H1 (cell line): ENCODE measurements around the gene PLCH2. TPM values are rescaled to one million over a fixed set of nuclear protein-coding genes. Genes with fewer than 3 reads are reported as not detected.

Experiments used
- CTCF ChIA-PET: fragments of 300-600 bp; sonication (Branson Sonifier 250); formaldehyde crosslinking; loops from one replicate; lab custom pipeline; 2021; ENCODE audit not compliant: partially characterized antibody; lab: Charles Lee
- POLR2A ChIA-PET: fragments of 300-600 bp; sonication (Branson Sonifier 250); formaldehyde crosslinking; loops from one replicate; lab custom pipeline; 2021; ENCODE audit warnings: inconsistent platforms; ENCODE audit not compliant: partially characterized antibody; lab: Charles Lee
- DNase-seq, 2 experiments: peaks; one replicate each; pipeline versions ENCODE4 v3.0.0 to v3.0.0-alpha.2; 2010 to 2022; ENCODE audit warnings: low spot score in 2 of 2, low read depth in 1 of 2, mixed read lengths in 1 of 2
- FAIRE-seq: peaks from 2 replicates; lab custom pipeline; 2011; peaks lifted over from hg19 to GRCh38; lab: Jason Lieb, UNC
- H2AFZ ChIP-seq: 2 replicates; pipeline ENCODE4 v1.8.1; 2012; ENCODE audit warnings: low read length, inconsistent platforms
- H2AK5ac ChIP-seq: 2 replicates; pipeline ENCODE4 v1.6.1; 2013; ENCODE audit warnings: low read depth, low read length
- H2BK120ac ChIP-seq: replicated peaks from 2 replicates; pipeline ENCODE3; 2013; ENCODE audit warnings: low read depth, low read length, inconsistent platforms
- H2BK12ac ChIP-seq: 2 replicates; pipeline ENCODE4 v1.6.1; 2013; ENCODE audit warnings: low read depth, low read length
- H2BK15ac ChIP-seq: 2 replicates; pipeline ENCODE4 v1.6.1; 2013; ENCODE audit warnings: low read length
- H2BK20ac ChIP-seq: 2 replicates; pipeline ENCODE4 v1.6.1; 2013; ENCODE audit warnings: low read length
- H2BK5ac ChIP-seq: 2 replicates; pipeline ENCODE4 v1.6.1; 2013; ENCODE audit warnings: low read depth, low read length
- H3K14ac ChIP-seq: 2 replicates; pipeline ENCODE4 v1.6.1; 2013; ENCODE audit warnings: inconsistent platforms; ENCODE audit not compliant: insufficient read length
- H3K18ac ChIP-seq: 2 replicates; pipeline ENCODE4 v1.6.1; 2013; ENCODE audit warnings: low read length; ENCODE audit errors: extremely low read depth
- H3K23ac ChIP-seq: 2 replicates; pipeline ENCODE4 v1.6.1; 2013; ENCODE audit warnings: inconsistent platforms; ENCODE audit not compliant: insufficient read length
- H3K23me2 ChIP-seq: 2 replicates; pipeline ENCODE4 v1.6.1; 2013; ENCODE audit warnings: low read depth, low read length
- H3K27ac ChIP-seq: 2 replicates; pipeline ENCODE4 v1.6.1; 2011; ENCODE audit warnings: low read depth, low read length, inconsistent platforms
- H3K27me3 ChIP-seq, 4 experiments: replicated peaks in 1 of 4; 1 replicate in 1 of 4; 2 replicates in 3 of 4; pipeline versions ENCODE4 v1.6.1 to v1.8.1; 2011 to 2013; ENCODE audit warnings: low read length in 3 of 4, mild to moderate bottlenecking in 3 of 4, inconsistent platforms in 2 of 4, mixed read lengths in 2 of 4, moderate library complexity in 1 of 4; ENCODE audit not compliant: control insufficient read depth in 3 of 4, insufficient read depth in 3 of 4; ENCODE audit errors: extremely low read depth in 1 of 4
- H3K36me3 ChIP-seq, 4 experiments: 2 replicates each; pipeline versions ENCODE4 v1.6.1 to v1.8.1; 2011 to 2013; ENCODE audit warnings: mild to moderate bottlenecking in 4 of 4, low read length in 3 of 4, moderate library complexity in 2 of 4, control low read depth in 1 of 4, inconsistent platforms in 1 of 4; ENCODE audit not compliant: insufficient read depth in 4 of 4, control insufficient read depth in 2 of 4
- H3K4ac ChIP-seq: replicated peaks from 2 replicates; pipeline ENCODE3; 2013; ENCODE audit warnings: low read length, low read depth, mixed read lengths, inconsistent platforms; ENCODE audit not compliant: insufficient read length
- H3K4me1 ChIP-seq, 4 experiments: replicated peaks in 1 of 4; 1 replicate in 1 of 4; 2 replicates in 3 of 4; pipeline versions ENCODE4 v1.6.1 to v1.8.1; 2011 to 2013; ENCODE audit warnings: low read length in 3 of 4, inconsistent platforms in 2 of 4, mixed read lengths in 1 of 4; ENCODE audit not compliant: insufficient read depth in 4 of 4, control insufficient read depth in 3 of 4
- H3K4me2 ChIP-seq, 2 experiments: 2 replicates each; pipeline versions ENCODE4 v1.6.1 to v1.8.1; 2011 to 2013; ENCODE audit warnings: low read depth in 2 of 2, low read length in 2 of 2, control low read depth in 1 of 2, inconsistent platforms in 1 of 2, mild to moderate bottlenecking in 1 of 2; ENCODE audit not compliant: insufficient read depth in 1 of 2
- H3K4me3 ChIP-seq, 4 experiments: fragments of 200-600, 300-600 bp in 1 of 4; sonication (generic), shearing (Covaris generic), sonication (Bioruptor Twin) in 1 of 4; 2 replicates each; pipeline versions ENCODE4 v1.5.1 to v1.8.1; 2011 to 2016; ENCODE audit warnings: low read length in 4 of 4, low read depth in 3 of 4, control low read depth in 2 of 4, inconsistent platforms in 2 of 4, mild to moderate bottlenecking in 2 of 4, mixed read lengths in 1 of 4, moderate library complexity in 1 of 4; ENCODE audit not compliant: insufficient read depth in 2 of 4; ENCODE audit errors: extremely low read depth in 1 of 4
- H3K56ac ChIP-seq: replicated peaks from 2 replicates; pipeline ENCODE3; 2013; ENCODE audit warnings: low read depth, mild to moderate bottlenecking, mixed read lengths, low read length, inconsistent platforms; ENCODE audit not compliant: insufficient read length
- H3K79me1 ChIP-seq: 2 replicates; pipeline ENCODE4 v1.6.1; 2013; ENCODE audit warnings: low read depth, low read length, control low read depth
- H3K79me2 ChIP-seq, 2 experiments: 2 replicates each; pipeline versions ENCODE4 v1.6.1 to v1.8.1; 2012 to 2013; ENCODE audit warnings: low read length in 2 of 2, mild to moderate bottlenecking in 2 of 2, inconsistent platforms in 1 of 2; ENCODE audit not compliant: insufficient read depth in 2 of 2, control insufficient read depth in 1 of 2
- H3K9ac ChIP-seq, 4 experiments: replicated peaks in 1 of 4; 1 replicate in 1 of 4; 2 replicates in 3 of 4; pipeline versions ENCODE4 v1.6.1 to v1.8.1; 2011 to 2013; ENCODE audit warnings: low read depth in 3 of 4, low read length in 3 of 4, control low read depth in 2 of 4, mild to moderate bottlenecking in 2 of 4, moderate library complexity in 2 of 4, inconsistent platforms in 1 of 4; ENCODE audit errors: extremely low read depth in 1 of 4
- H3K9me3 ChIP-seq, 2 experiments: 2 replicates each; pipeline versions ENCODE4 v1.6.1 to v1.8.1; 2012 to 2013; ENCODE audit warnings: mild to moderate bottlenecking in 2 of 2, moderate library complexity in 2 of 2, control low read depth in 1 of 2, inconsistent platforms in 1 of 2, low read depth in 1 of 2, low read length in 1 of 2, mixed read lengths in 1 of 2; ENCODE audit not compliant: insufficient read depth in 2 of 2
- H4K20me1 ChIP-seq, 2 experiments: replicated peaks in 1 of 2; 2 replicates each; pipeline versions ENCODE3 to v1.8.1; 2011 to 2013; ENCODE audit warnings: inconsistent platforms in 2 of 2, low read length in 2 of 2, mild to moderate bottlenecking in 1 of 2; ENCODE audit not compliant: insufficient read depth in 2 of 2, control insufficient read depth in 1 of 2
- H4K5ac ChIP-seq: 2 replicates; pipeline ENCODE4 v1.6.1; 2013; ENCODE audit warnings: low read length, low read depth, mixed read lengths, inconsistent platforms; ENCODE audit not compliant: insufficient read length
- H4K8ac ChIP-seq: 2 replicates; pipeline ENCODE4 v1.8.0; 2013; ENCODE audit warnings: mild to moderate bottlenecking, moderate library complexity, low read length, inconsistent platforms; ENCODE audit not compliant: insufficient read depth; ENCODE audit errors: extremely low read depth
- H4K91ac ChIP-seq: replicated peaks from 2 replicates; pipeline ENCODE3; 2013; ENCODE audit warnings: low read length, mixed read lengths, inconsistent platforms; ENCODE audit not compliant: insufficient read length
- CREB1 ChIP-seq: IDR thresholded peaks from 2 replicates; pipeline ENCODE4 v1.6.1; 2012; ENCODE audit warnings: inconsistent platforms
- EGR1 ChIP-seq: IDR thresholded peaks from 2 replicates; pipeline ENCODE4 v1.6.1; 2011; ENCODE audit warnings: low read depth, low read length, borderline replicate concordance
- KDM1A ChIP-seq: fragments of 200-600, 300-600 bp; sonication (generic); IDR thresholded peaks from 2 replicates; pipeline ENCODE4 v1.7.1; 2016; ENCODE audit warnings: mild to moderate bottlenecking, low read length, borderline replicate concordance
- NANOG ChIP-seq: IDR thresholded peaks from 2 replicates; pipeline ENCODE4 v1.6.1; 2011; ENCODE audit warnings: low read length, low read depth, mild to moderate bottlenecking, inconsistent platforms; ENCODE audit not compliant: insufficient read depth, poor library complexity, severe bottlenecking
- POU5F1 ChIP-seq: IDR thresholded peaks from 2 replicates; pipeline ENCODE4 v1.6.1; 2011; ENCODE audit warnings: low read depth, mild to moderate bottlenecking, low read length, moderate library complexity
- SAP30 ChIP-seq: fragments of 300-600 bp; sonication (generic); IDR thresholded peaks from 2 replicates; pipeline ENCODE4 v1.7.1; 2012; ENCODE audit warnings: low read length, moderate library complexity, mild to moderate bottlenecking, inconsistent platforms; ENCODE audit not compliant: insufficient read depth, insufficient replicate concordance
- SP2 ChIP-seq: IDR thresholded peaks from 2 replicates; pipeline ENCODE4 v1.6.1; 2012; ENCODE audit warnings: mild to moderate bottlenecking, low read length, inconsistent platforms
- SP4 ChIP-seq: IDR thresholded peaks from 2 replicates; pipeline ENCODE4 v1.6.1; 2012; ENCODE audit warnings: low read length, inconsistent platforms
- SUZ12 ChIP-seq: fragments of 200-600 bp; sonication (generic); IDR thresholded peaks from 2 replicates; pipeline ENCODE4 v1.6.1; 2012; ENCODE audit warnings: mild to moderate bottlenecking, inconsistent platforms, low read length, moderate library complexity, mixed read lengths
- WGBS, 2 experiments: shearing (Covaris generic) in 1 of 2; methylation state at CpG; one replicate each; pipeline versions ENCODE4 v1.1.6 to v1.1.7; 2013 to 2015; ENCODE audit warnings: low lambda C conversion rate in 2 of 2, mixed read lengths in 2 of 2, inconsistent platforms in 1 of 2, low coverage in 1 of 2, missing lambda C conversion rate in 1 of 2; ENCODE audit not compliant: insufficient replicate concordance in 2 of 2, insufficient coverage in 1 of 2, insufficient read length in 1 of 2; ENCODE audit errors: extremely low coverage in 1 of 2, missing lambda C conversion rate in 1 of 2; 5-methylcytosine and 5-hydroxymethylcytosine counted together
- polyA plus RNA-seq, 7 experiments: library from polyadenylated mRNA; depleted of rRNA in 3 of 7; stranded (reverse) in 5 of 7; unstranded in 2 of 7; fragments of >200 nt in 5 of 7; fragments of 200-250 nt in 2 of 7; gene quantifications; 1 replicate in 5 of 7; 2 replicates in 1 of 7; 4 replicates in 1 of 7; pipeline versions ENCODE4 v1.2.1 to v1.2.3, GENCODE V29; 2011 to 2013; ENCODE audit warnings: missing spikeins in 2 of 7, mixed read lengths in 2 of 7
- total RNA-seq: library from RNA; stranded (reverse); fragmentation: NEBNext Ultra II Directional; extraction: Animal tissue kit (Norgen Biotek cat#: 25700); gene quantifications from 2 replicates; pipeline ENCODE4 v1.2.1, GENCODE V29; 2021
- TF ChIP-seq, protein P1 (sequence below): IDR thresholded peaks from 2 replicates; pipeline ENCODE4 v1.6.1; 2011; ENCODE audit warnings: low read length, improper control_type of control experiment

The PLCH2 gene
- total and polyA plus RNA-seq, 2 of the 8 experiments (the other 6 are each of a cell fraction or from before 2014, with no cell fraction given): 0.14 to 0.19 TPM

DNA sequence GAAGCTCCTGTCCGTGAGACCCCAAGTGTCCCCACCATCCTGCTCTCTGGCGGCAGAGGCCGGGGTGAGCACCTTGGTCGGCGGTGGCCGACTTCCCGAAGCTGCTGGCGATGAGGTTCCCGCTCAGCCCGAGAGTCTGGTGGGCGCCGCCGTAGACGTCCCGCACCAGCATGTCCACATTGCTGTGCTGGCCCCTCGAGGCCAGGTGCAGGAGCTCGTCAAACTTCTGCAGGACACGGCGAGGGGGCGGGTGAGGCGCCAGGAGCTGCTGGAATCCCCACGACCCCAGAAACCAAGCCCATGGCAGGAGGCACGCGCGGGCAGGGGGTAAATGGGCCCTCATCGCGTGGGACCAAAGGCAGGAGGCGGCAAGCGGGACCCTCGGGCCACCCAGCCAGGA lies 43.6 kb downstream of the PLCH2 start:
- 97% methylated on average over 27 of the region's 30 CpGs; no CpG with 5 or more reads in 1 of the 2 experiments for WGBS, 2 experiments

More for the DNA sequence above, 43.6 kb downstream of the PLCH2 start:
- Histone ChIP-seq H2BK20ac (no peak overlapping the region), H2AK5ac (no peak overlapping the region), H3K36me3 (peaks cover 18 to 51% (median 35%) of the 10 kb centered on the region in 4 experiments; a peak in 7 of 8 replicates), H4K5ac (no peak overlapping the region), H3K79me2 (peaks cover 5 to 31% of the 10 kb centered on the region in 2 experiments; a peak in 3 of 4 replicates), H3K56ac (no peak overlapping the region), H2BK12ac (no peak overlapping the region), H3K27me3 (no peaks in the 10 kb centered on the region; a peak in 1 of 7 replicates), H3K79me1 (peaks cover 23% of the 10 kb centered on the region), H3K14ac (no peak overlapping the region), H4K8ac (no peak overlapping the region), H3K9ac (no peak overlapping the region), H2BK5ac (no peak overlapping the region), H3K4me3 (no peak overlapping the region), H3K23ac (no peak overlapping the region), H3K27ac (no peak overlapping the region), H3K4me1 (peaks cover 0 to 6% (median 2%) of the 10 kb centered on the region in 4 experiments; a peak in 3 of 7 replicates), H3K23me2 (no peaks in the 10 kb centered on the region), H3K18ac (no peak overlapping the region), H3K9me3 (no peaks in the 10 kb centered on the region), H2AFZ (no peak overlapping the region), H3K4ac (no peak overlapping the region), H2BK120ac (no peak overlapping the region), H4K91ac (no peak overlapping the region), H2BK15ac (no peak overlapping the region), H3K4me2 (no peak overlapping the region), H4K20me1 (peaks cover 27 to 40% of the 10 kb centered on the region in 2 experiments)
- DNase-seq: no peak
- ChIA-PET CTCF (interaction anchor here (0.6 to 4.6 kb wide), 9 partner anchors 15 to 973 kb away, joined by 3 to 16 read pairs (median 3); no protein-coding TSS in a partner anchor), POLR2A (interaction anchor here (0.6 to 1.2 kb wide), 4 partner anchors 10 to 267 kb away, joined by 3 to 8 read pairs (median 4); no protein-coding TSS in a partner anchor)
- FAIRE-seq: no peak
- no peak for TF ChIP-seq POU5F1
- TF ChIP-seq, protein P1, sequence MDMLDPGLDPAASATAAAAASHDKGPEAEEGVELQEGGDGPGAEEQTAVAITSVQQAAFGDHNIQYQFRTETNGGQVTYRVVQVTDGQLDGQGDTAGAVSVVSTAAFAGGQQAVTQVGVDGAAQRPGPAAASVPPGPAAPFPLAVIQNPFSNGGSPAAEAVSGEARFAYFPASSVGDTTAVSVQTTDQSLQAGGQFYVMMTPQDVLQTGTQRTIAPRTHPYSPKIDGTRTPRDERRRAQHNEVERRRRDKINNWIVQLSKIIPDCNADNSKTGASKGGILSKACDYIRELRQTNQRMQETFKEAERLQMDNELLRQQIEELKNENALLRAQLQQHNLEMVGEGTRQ: no peak
- no peak for TF ChIP-seq SUZ12
- no peak for TF ChIP-seq EGR1
- TF ChIP-seq NANOG: no peak
- TF ChIP-seq CREB1: no peak
- TF ChIP-seq SP2: no peak
- TF ChIP-seq SAP30: no peak
- no peak for TF ChIP-seq KDM1A
- no peak for TF ChIP-seq SP4
